Urinary bladder (tissue), 4 donors: ENCODE data around the gene LRATD1. TPM values are rescaled to one million over a fixed set of nuclear protein-coding genes. Genes with fewer than 3 reads are reported as not detected.

Source experiments
- DNase-seq: peaks from one replicate; pipeline ENCODE4 v3.0.0-alpha.2; 2015; ENCODE audit errors: extremely low spot score
- H3K27ac ChIP-seq: one replicate; pipeline ENCODE4 v1.5.1; 2013; ENCODE audit warnings: low read depth, mild to moderate bottlenecking, moderate library complexity
- H3K36me3 ChIP-seq: one replicate; pipeline ENCODE4 v1.6.1; 2013; ENCODE audit warnings: mild to moderate bottlenecking, moderate library complexity; ENCODE audit not compliant: insufficient read depth
- H3K4me1 ChIP-seq: one replicate; pipeline ENCODE4 v1.6.1; 2013; ENCODE audit warnings: mild to moderate bottlenecking, moderate library complexity; ENCODE audit not compliant: insufficient read depth
- H3K4me3 ChIP-seq: one replicate; pipeline ENCODE4 v1.5.1; 2013; ENCODE audit warnings: low read depth, low read length
- WGBS: extraction: QIAGEN DNeasy Blood & Tissue Kit; methylation state at CpG from one replicate; pipeline ENCODE4 v1.1.7; 2013; 5-methylcytosine and 5-hydroxymethylcytosine counted together
- polyA plus RNA-seq: library from polyadenylated mRNA; stranded (reverse); fragments of 200-250 nt; gene quantifications from one replicate; pipeline ENCODE4 v1.2.3, GENCODE V29; 2013
- total RNA-seq: library from RNA; depleted of rRNA; stranded (reverse); fragments of >200 nt; gene quantifications from one replicate; pipeline ENCODE4 v1.2.3, GENCODE V29; 2014
- donor health status: healthy with polysubstance abuse.
- donor health status: healthy.

The LRATD1 gene
- 15.4 TPM for total RNA-seq
- polyA plus RNA-seq: 26.2 TPM

- 3% methylated on average over 81 of the region's 81 CpGs for WGBS
- DNase-seq: peak; percentile 79
- Histone ChIP-seq H3K4me3 (peak within 1 kb of the TSS; percentile 55), H3K4me1 (no peaks in the 10 kb centered on the region), H3K36me3 (no peaks in the 10 kb centered on the region), H3K27ac (peak within 1 kb of the TSS; percentile 31)
Observed at GRCh38 chr2:14632133-14632936, at the start of gene LRATD1. Gene LRATD1 (plus strand): TSS chr2:14632717. CDS start chr2:14633980, 1,263 bp downstream.

DNA sequence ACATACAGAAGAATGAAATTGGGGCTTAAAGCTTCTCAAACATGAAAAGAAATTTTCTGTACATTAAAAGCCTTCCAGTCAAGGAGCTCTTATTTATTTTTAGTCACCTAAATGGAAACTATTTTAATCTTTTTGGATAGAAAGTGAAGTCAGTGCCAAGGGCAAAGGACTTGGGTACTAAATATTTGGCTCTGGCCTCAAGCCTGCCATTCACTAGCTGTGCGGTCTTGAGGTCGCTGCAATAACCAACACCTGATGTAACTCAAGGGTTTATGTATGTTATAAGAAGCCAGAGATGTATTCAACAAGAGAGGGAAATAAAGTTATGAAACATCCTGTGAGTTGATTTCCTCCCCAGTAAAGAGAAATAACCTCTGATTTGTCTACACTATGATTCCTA, 49.5 kb upstream of the LRATD1 start:
- Histone ChIP-seq H3K27ac (no peak overlapping the region), H3K4me1 (no peaks in the 10 kb centered on the region), H3K4me3 (no peak overlapping the region), H3K36me3 (no peaks in the 10 kb centered on the region)
- DNase-seq: no peak
- WGBS: 88% methylated on average over 2 of the region's 2 CpGs

GRCh38 chr2:14583802-14584201, 48.7 kb upstream of the LRATD1 start:
- Histone ChIP-seq H3K4me3 (no peak overlapping the region), H3K4me1 (no peaks in the 10 kb centered on the region), H3K27ac (no peak overlapping the region), H3K36me3 (no peaks in the 10 kb centered on the region)
- 54% methylated on average over 4 of the region's 4 CpGs for WGBS
- DNase-seq: no peak

- DNase-seq: no peak
- H3K27ac ChIP-seq: no peak overlapping the region
- H3K4me1 ChIP-seq: no peaks in the 10 kb centered on the region
- no peaks in the 10 kb centered on the region for H3K36me3 ChIP-seq
- 81% methylated on average over 4 of the region's 4 CpGs for WGBS
- H3K4me3 ChIP-seq: no peak overlapping the region
Observed at GRCh38 chr2:14587119-14587518, 45.4 kb upstream of the LRATD1 start.

- no peaks in the 10 kb centered on the region for H3K36me3 ChIP-seq
- DNase-seq: no peak
- 89% methylated on average over 3 of the region's 3 CpGs for WGBS
- no peak overlapping the region for H3K4me3 ChIP-seq
- H3K27ac ChIP-seq: no peak overlapping the region
- no peaks in the 10 kb centered on the region for H3K4me1 ChIP-seq
Observed at GRCh38 chr2:14601156-14601770, 31.3 kb upstream of the LRATD1 start.

DNA sequence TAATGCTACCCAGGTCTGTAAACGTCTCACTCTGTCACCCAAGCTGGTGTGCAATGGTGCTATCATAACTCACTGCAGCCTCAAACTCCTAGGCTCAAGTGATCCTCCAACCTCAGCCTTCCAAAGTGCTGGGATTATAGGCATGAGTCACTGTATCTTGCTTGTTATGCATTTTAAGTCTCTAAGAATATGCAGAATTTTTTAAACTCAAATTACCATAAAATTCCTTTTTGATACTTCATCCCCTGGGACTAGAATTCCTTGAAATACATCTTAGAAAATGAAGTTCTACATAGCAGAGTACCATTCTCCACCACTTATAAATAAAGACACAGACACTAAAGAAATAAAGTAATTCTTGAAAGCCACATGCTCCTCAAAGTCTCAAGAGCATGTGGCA, 30.2 kb upstream of the LRATD1 start:
- WGBS: 68% methylated on average over 1 of the region's 1 CpG
- no peak overlapping the region for H3K27ac ChIP-seq
- no peak overlapping the region for H3K4me3 ChIP-seq
- no peaks in the 10 kb centered on the region for H3K4me1 ChIP-seq
- no peaks in the 10 kb centered on the region for H3K36me3 ChIP-seq
- no peak for DNase-seq

DNA sequence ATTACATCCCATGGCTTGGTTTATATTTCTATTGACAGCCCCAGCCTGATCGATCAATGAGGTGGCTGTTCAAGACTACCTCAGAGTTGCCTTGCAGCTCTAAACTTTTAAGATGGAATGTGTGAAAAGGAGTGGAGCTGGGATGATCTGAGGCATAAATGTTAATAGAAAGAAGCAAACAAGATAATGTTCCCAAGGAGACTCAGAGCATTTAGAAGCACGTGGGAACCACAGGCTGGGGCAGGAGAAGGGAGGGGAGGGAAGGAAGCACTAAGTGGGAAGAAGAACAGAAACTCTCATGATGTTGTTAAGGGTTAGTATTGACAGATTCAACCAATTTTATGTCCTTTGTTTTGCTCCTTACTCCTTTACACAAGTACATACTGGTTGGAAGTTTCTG, 28.8 kb upstream of the LRATD1 start:
- H3K27ac ChIP-seq: no peak overlapping the region
- no peak for DNase-seq
- no peaks in the 10 kb centered on the region for H3K4me1 ChIP-seq
- no peaks in the 10 kb centered on the region for H3K36me3 ChIP-seq
- H3K4me3 ChIP-seq: no peak overlapping the region
- 55% methylated on average over 2 of the region's 2 CpGs for WGBS

DNA sequence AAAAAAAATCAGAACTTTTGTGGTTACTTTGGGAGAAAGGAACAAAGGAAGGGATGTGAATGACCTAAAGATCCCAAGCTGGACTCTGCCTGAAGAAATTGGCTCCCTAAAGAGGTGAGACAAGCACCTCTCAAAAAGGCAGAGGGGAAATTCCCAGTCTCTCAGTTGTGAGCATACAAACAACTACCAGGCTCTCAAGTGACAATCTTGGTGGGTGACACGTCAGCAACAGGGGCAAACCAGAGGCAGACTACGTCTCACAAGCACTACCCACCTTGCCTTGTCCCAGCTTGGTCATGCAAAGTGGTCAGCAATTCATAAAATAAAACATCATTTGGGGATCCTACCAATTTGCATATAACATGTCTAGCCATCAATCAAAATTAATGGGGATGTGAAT, 24.3 kb upstream of the LRATD1 start:
- no peaks in the 10 kb centered on the region for H3K4me1 ChIP-seq
- 92% methylated on average over 2 of the region's 2 CpGs for WGBS
- H3K4me3 ChIP-seq: no peak overlapping the region
- no peak for DNase-seq
- no peak overlapping the region for H3K27ac ChIP-seq
- H3K36me3 ChIP-seq: no peaks in the 10 kb centered on the region

DNA sequence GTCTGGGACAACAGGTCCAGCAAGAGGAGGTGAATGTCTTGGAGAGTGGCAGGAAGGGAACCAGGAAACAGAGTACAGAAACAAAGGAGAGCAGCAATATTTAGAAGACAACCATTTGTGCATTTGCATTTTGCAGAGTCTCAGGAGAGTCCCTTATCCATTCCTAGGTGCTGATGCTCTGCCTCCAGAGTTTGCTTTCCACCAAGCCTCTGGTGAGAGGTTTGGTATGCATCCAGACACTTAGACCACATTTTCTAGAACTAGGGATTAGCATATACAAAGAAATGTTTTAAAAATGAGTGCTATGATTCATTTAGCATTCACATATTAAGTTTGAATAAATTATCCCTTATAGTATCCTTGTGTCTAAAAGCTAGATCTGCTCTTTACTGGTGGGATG, 18.5 kb upstream of the LRATD1 start:
- H3K27ac ChIP-seq: no peak overlapping the region
- H3K4me3 ChIP-seq: no peak overlapping the region
- no peaks in the 10 kb centered on the region for H3K36me3 ChIP-seq
- no peak for DNase-seq
- no peaks in the 10 kb centered on the region for H3K4me1 ChIP-seq

- Histone ChIP-seq H3K4me1 (no peaks in the 10 kb centered on the region), H3K27ac (no peak overlapping the region), H3K36me3 (no peaks in the 10 kb centered on the region), H3K4me3 (no peak overlapping the region)
- no peak for DNase-seq
Observed at GRCh38 chr2:14615121-14615520, 17.4 kb upstream of the LRATD1 start.

DNA sequence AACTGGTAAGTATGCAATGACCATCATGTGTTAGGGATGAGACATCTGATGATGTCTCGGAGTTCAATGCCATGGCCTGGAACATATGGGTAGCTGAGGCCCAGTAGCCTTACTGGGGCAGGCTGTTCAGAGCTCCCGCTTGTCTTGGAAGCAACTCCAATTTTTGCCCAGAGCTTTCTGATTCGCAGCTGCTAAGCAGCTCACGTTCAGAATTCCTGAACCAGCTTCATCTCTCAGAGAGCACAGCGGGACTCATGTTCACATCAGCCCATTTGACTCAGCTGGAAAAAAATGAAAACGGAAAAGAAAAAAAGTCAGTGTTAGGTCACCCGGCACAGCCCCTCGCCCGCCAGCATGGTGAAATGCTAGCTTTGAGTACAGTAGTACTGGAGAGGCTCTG, 16.8 kb upstream of the LRATD1 start:
- Histone ChIP-seq H3K4me3 (no peak overlapping the region), H3K4me1 (no peaks in the 10 kb centered on the region), H3K36me3 (no peaks in the 10 kb centered on the region), H3K27ac (no peak overlapping the region)
- no peak for DNase-seq
- WGBS: 40% methylated on average over 9 of the region's 9 CpGs

GRCh38 chr2:14616342-14616741, 16.2 kb upstream of the LRATD1 start:
- no peaks in the 10 kb centered on the region for H3K4me1 ChIP-seq
- H3K27ac ChIP-seq: no peak overlapping the region
- WGBS: 23% methylated on average over 4 of the region's 4 CpGs
- no peak for DNase-seq
- H3K36me3 ChIP-seq: no peaks in the 10 kb centered on the region
- H3K4me3 ChIP-seq: no peak overlapping the region

DNA sequence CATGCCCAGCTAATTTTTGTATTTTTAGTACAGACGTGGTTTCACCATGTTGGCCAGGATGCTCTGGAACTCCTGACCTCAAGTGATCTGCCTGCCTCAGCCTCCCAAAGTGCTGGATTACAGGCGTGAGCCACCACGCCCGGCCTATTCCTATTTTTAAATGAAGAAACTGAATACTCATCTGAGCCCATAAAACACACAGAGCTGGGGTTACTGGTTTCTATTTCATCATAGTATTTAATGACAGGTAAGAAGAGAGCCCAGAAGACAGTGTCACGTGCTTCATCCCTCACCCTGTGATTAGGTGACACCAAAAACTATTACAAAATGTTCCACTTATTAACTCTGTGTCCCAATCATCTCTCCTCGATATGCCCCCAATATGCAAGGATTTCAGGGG, 15.6 kb upstream of the LRATD1 start:
- WGBS: 74% methylated on average over 6 of the region's 6 CpGs
- Histone ChIP-seq H3K27ac (no peak overlapping the region), H3K4me1 (no peaks in the 10 kb centered on the region), H3K36me3 (no peaks in the 10 kb centered on the region), H3K4me3 (no peak overlapping the region)
- no peak for DNase-seq

GRCh38 chr2:14619441-14619840, 13.1 kb upstream of the LRATD1 start:
- DNase-seq: no peak
- Histone ChIP-seq H3K4me3 (no peak overlapping the region), H3K4me1 (no peaks in the 10 kb centered on the region), H3K36me3 (no peaks in the 10 kb centered on the region), H3K27ac (no peak overlapping the region)
- WGBS: 61% methylated on average over 3 of the region's 3 CpGs
